GM19240 (cell line): ENCODE data around the gene DRAP1.

ENCODE experiments used
- DNase-seq: peaks from one replicate; pipeline ENCODE4 v3.0.0; 2011; ENCODE audit warnings: low spot score; ENCODE audit not compliant: insufficient read length

The DRAP1 gene

GRCh38 chr11:65961267-65962140, 42.3 kb downstream of the DRAP1 start, which contains the start of gene SART1:
Gene SART1, plus strand, starts transcription at chr11:65961734. Its CDS starts 47 bp downstream, at chr11:65961781.
- DNase-seq, result peak; percentile 99

GRCh38 chr11:65962141-65962564, 42.9 kb downstream of the DRAP1 start:
- DNase-seq, result no peak

- no peak for DNase-seq
Observed at GRCh38 chr11:65964906-65965305, 45.7 kb downstream of the DRAP1 start.

- no peak for DNase-seq
Observed at GRCh38 chr11:65965986-65966762, 46.9 kb downstream of the DRAP1 start.

GRCh38 chr11:65967329-65967934, 48.2 kb downstream of the DRAP1 start:
- no peak for DNase-seq

GRCh38 chr11:65968600-65969482, 49.6 kb downstream of the DRAP1 start:
- DNase-seq, result no peak
